Hematopoietic multipotent progenitor cell treated with erythropoietin and hydrocortisone succinate and interleukin-3 and kit ligand, for 15 days (in vitro differentiated cells): Measurements from ENCODE around the gene SECISBP2.

Experiments
- DNase-seq: peaks from one replicate; pipeline ENCODE4 v3.0.0-alpha.2; 2015; ENCODE audit warnings: low spot score

The SECISBP2 gene

GRCh38 chr9:89408628-89409101 is 90.4 kb downstream of the SECISBP2 start:
- DNase-seq = peak; percentile 68
